H9 (cell line): ENCODE data around the gene DPYD. TPM values are rescaled to one million over a fixed set of nuclear protein-coding genes. Genes with fewer than 3 reads are reported as not detected.

Experiments used
- DNase-seq: peaks from one replicate; pipeline ENCODE4 v3.0.0-alpha.2; 2017
- H2AFZ ChIP-seq: one replicate; pipeline ENCODE4 v1.6.1; 2013; ENCODE audit warnings: mild to moderate bottlenecking, low read length, control low read depth, moderate library complexity
- H2AK5ac ChIP-seq: 2 replicates; pipeline ENCODE4 v1.6.1; 2013; ENCODE audit warnings: low read length, control low read depth, mixed read lengths; ENCODE audit not compliant: insufficient read length
- H2BK120ac ChIP-seq: one replicate; pipeline ENCODE4 v1.6.1; 2013; ENCODE audit warnings: low read depth, mild to moderate bottlenecking, low read length, control low read depth, inconsistent platforms; ENCODE audit not compliant: poor library complexity, severe bottlenecking
- H2BK12ac ChIP-seq: 2 replicates; pipeline ENCODE4 v1.6.1; 2013; ENCODE audit warnings: low read length, control low read depth, mixed read lengths, low read depth; ENCODE audit not compliant: insufficient read length
- H2BK15ac ChIP-seq: 2 replicates; pipeline ENCODE4 v1.6.1; 2013; ENCODE audit warnings: low read depth, low read length, control low read depth
- H2BK20ac ChIP-seq: one replicate; pipeline ENCODE4 v1.6.1; 2013; ENCODE audit warnings: low read depth, mild to moderate bottlenecking, low read length, control low read depth, inconsistent platforms; ENCODE audit not compliant: poor library complexity, severe bottlenecking
- H2BK5ac ChIP-seq: 2 replicates; pipeline ENCODE4 v1.6.1; 2013; ENCODE audit warnings: low read length, control low read depth, mixed read lengths; ENCODE audit not compliant: insufficient read length
- H3K14ac ChIP-seq: 2 replicates; pipeline ENCODE4 v1.6.1; 2013; ENCODE audit warnings: low read length, control low read depth; ENCODE audit not compliant: insufficient read depth
- H3K18ac ChIP-seq: 2 replicates; pipeline ENCODE4 v1.6.1; 2013; ENCODE audit warnings: low read depth, mild to moderate bottlenecking, mixed read lengths, low read length, control low read depth; ENCODE audit not compliant: insufficient read length
- H3K23ac ChIP-seq: 2 replicates; pipeline ENCODE4 v1.6.1; 2013; ENCODE audit warnings: low read length, control low read depth, mixed read lengths, low read depth; ENCODE audit not compliant: insufficient read length
- H3K23me2 ChIP-seq: 2 replicates; pipeline ENCODE4 v1.6.1; 2013; ENCODE audit warnings: low read depth, mild to moderate bottlenecking, mixed read lengths, low read length, control low read depth; ENCODE audit not compliant: insufficient read length, poor library complexity, severe bottlenecking
- H3K27ac ChIP-seq: 2 replicates; pipeline ENCODE4 v1.5.1; 2013; ENCODE audit warnings: low read length, control low read depth, mixed read lengths, low read depth; ENCODE audit not compliant: insufficient read length
- H3K27me3 ChIP-seq: 2 replicates; pipeline ENCODE4 v1.6.1; 2013; ENCODE audit warnings: low read length, control low read depth, inconsistent platforms; ENCODE audit not compliant: insufficient read depth
- H3K4ac ChIP-seq: 2 replicates; pipeline ENCODE4 v1.6.1; 2013; ENCODE audit warnings: low read depth, mild to moderate bottlenecking, control low read depth, inconsistent platforms, low read length, moderate library complexity
- H3K4me1 ChIP-seq: 2 replicates; pipeline ENCODE4 v1.6.1; 2013; ENCODE audit warnings: low read length, control low read depth, inconsistent platforms; ENCODE audit not compliant: insufficient read depth
- H3K4me2 ChIP-seq: 2 replicates; pipeline ENCODE4 v1.6.1; 2013; ENCODE audit warnings: low read length, control low read depth, mixed read lengths; ENCODE audit not compliant: insufficient read length, insufficient read depth
- H3K56ac ChIP-seq: 2 replicates; pipeline ENCODE4 v1.6.1; 2013; ENCODE audit warnings: low read depth, mild to moderate bottlenecking, mixed read lengths, low read length, control low read depth; ENCODE audit not compliant: insufficient read length
- H3K79me1 ChIP-seq: 2 replicates; pipeline ENCODE4 v1.6.1; 2013; ENCODE audit warnings: low read depth, mild to moderate bottlenecking, moderate library complexity, low read length, control low read depth, inconsistent platforms; ENCODE audit not compliant: insufficient read depth, poor library complexity, severe bottlenecking
- H3K79me2 ChIP-seq: 2 replicates; pipeline ENCODE4 v1.6.1; 2013; ENCODE audit warnings: low read length, control low read depth, inconsistent platforms; ENCODE audit not compliant: insufficient read depth
- H3K9ac ChIP-seq: 2 replicates; pipeline ENCODE4 v1.6.1; 2013; ENCODE audit warnings: low read length, control low read depth, mixed read lengths; ENCODE audit not compliant: insufficient read length; ENCODE audit errors: extremely low read depth
- H3K9me3 ChIP-seq: one replicate; pipeline ENCODE4 v1.6.1; 2013; ENCODE audit warnings: low read depth, low read length, inconsistent platforms; ENCODE audit not compliant: control insufficient read depth
- H3T11ph ChIP-seq: one replicate; pipeline ENCODE4 v1.6.1; 2013; ENCODE audit warnings: mild to moderate bottlenecking, low read length, control low read depth, inconsistent platforms
- H4K20me1 ChIP-seq: one replicate; pipeline ENCODE4 v1.6.1; 2013; ENCODE audit not compliant: control insufficient read depth, insufficient read length, insufficient read depth
- H4K5ac ChIP-seq: 2 replicates; pipeline ENCODE4 v1.6.1; 2013; ENCODE audit warnings: low read depth, mild to moderate bottlenecking, mixed read lengths, low read length, control low read depth; ENCODE audit not compliant: insufficient read length
- H4K8ac ChIP-seq: replicated peaks from 2 replicates; pipeline ENCODE4 v1.6.1; 2013; ENCODE audit warnings: low read length, control low read depth, mixed read lengths, low read depth; ENCODE audit not compliant: insufficient read length
- H4K91ac ChIP-seq: 2 replicates; pipeline ENCODE4 v1.6.1; 2013; ENCODE audit warnings: low read depth, mild to moderate bottlenecking, moderate library complexity, mixed read lengths, low read length, control low read depth; ENCODE audit not compliant: insufficient read length
- H3K27ac Mint-ChIP-seq, 3 experiments: 2 replicates in 2 of 3; 3 replicates in 1 of 3; pipeline ENCODE4 v1.8.0; 2020 to 2021; ENCODE audit warnings: mixed read lengths in 3 of 3, mild to moderate bottlenecking in 1 of 3, moderate library complexity in 1 of 3
- H3K27me3 Mint-ChIP-seq: 2 replicates; pipeline ENCODE4 v1.8.0; 2021; ENCODE audit warnings: low read depth, mild to moderate bottlenecking, moderate library complexity, mixed read lengths
- H3K36me3 Mint-ChIP-seq, 3 experiments: 2 replicates in 2 of 3; 3 replicates in 1 of 3; pipeline ENCODE4 v1.8.0; 2020 to 2021; ENCODE audit warnings: low read depth in 3 of 3, mixed read lengths in 3 of 3; ENCODE audit not compliant: insufficient read depth in 1 of 3
- H3K4me1 Mint-ChIP-seq, 2 experiments: 2 replicates each; pipeline ENCODE4 v1.8.0; 2020; ENCODE audit warnings: mixed read lengths in 2 of 2
- H3K4me3 Mint-ChIP-seq, 2 experiments: 2 replicates in 1 of 2; 3 replicates in 1 of 2; pipeline ENCODE4 v1.8.0; 2020 to 2021; ENCODE audit warnings: mild to moderate bottlenecking in 2 of 2, mixed read lengths in 2 of 2, moderate library complexity in 1 of 2
- H3K9me3 Mint-ChIP-seq, 2 experiments: 2 replicates in 1 of 2; 3 replicates in 1 of 2; pipeline ENCODE4 v1.8.0; 2020; ENCODE audit warnings: mild to moderate bottlenecking in 2 of 2, mixed read lengths in 2 of 2, moderate library complexity in 1 of 2
- CTCF ChIP-seq: fragments of 200-600 bp; sonication (generic); conservative IDR thresholded peaks from 3 replicates; pipeline ENCODE4 v1.8.0; 2021; ENCODE audit warnings: antibody characterized with exemption, mild to moderate bottlenecking
- WGBS: extraction: QIAGEN DNeasy Blood & Tissue Kit; methylation state at CpG from one replicate; pipeline ENCODE4 v1.1.7; 2013; ENCODE audit warnings: missing lambda C conversion rate, low lambda C conversion rate, mixed read lengths; ENCODE audit not compliant: insufficient read length; ENCODE audit errors: extremely low coverage; 5-methylcytosine and 5-hydroxymethylcytosine counted together
- total RNA-seq: library from RNA; stranded (reverse); gene quantifications from 2 replicates; pipeline ENCODE4 v1.2.1, GENCODE V29; 2021

DPYD gene
- total RNA-seq, 1 experiment from 2014 or later: 0.37 TPM

- H3K27ac Mint-ChIP-seq: peak overlapping the region in 1 of 3 experiments; percentile 74; a peak in 1 of 7 replicates
- Histone ChIP-seq H2AFZ (no peak overlapping the region), H2BK20ac (peak overlapping the region; percentile 75), H3K4me1 (peaks cover 2% of the 10 kb centered on the region; the same call in 1 of the 2 replicates), H4K5ac (no peak overlapping the region), H4K8ac (no peak overlapping the region), H2BK5ac (no peak overlapping the region), H3K27ac (no peak overlapping the region), H3K23me2 (no peaks in the 10 kb centered on the region), H3K9me3 (no peaks in the 10 kb centered on the region), H3K27me3 (no peaks in the 10 kb centered on the region), H3K18ac (no peak overlapping the region), H3T11ph (no peak overlapping the region), H3K9ac (no peak overlapping the region), H2AK5ac (no peak overlapping the region), H3K79me1 (no peaks in the 10 kb centered on the region), H2BK12ac (no peak overlapping the region), H3K56ac (no peak overlapping the region), H3K14ac (no peak overlapping the region), H3K79me2 (no peaks in the 10 kb centered on the region), H2BK15ac (no peak overlapping the region), H3K4ac (no peak overlapping the region), H4K91ac (no peak overlapping the region), H4K20me1 (no peaks in the 10 kb centered on the region), H3K4me2 (no peak overlapping the region), H3K23ac (no peak overlapping the region), H2BK120ac (no peak overlapping the region)
- no peaks in the 10 kb centered on the region for H3K9me3 Mint-ChIP-seq
- peaks cover 5 to 7% of the 10 kb centered on the region in 2 experiments for H3K4me1 Mint-ChIP-seq
- no peaks in the 10 kb centered on the region for H3K27me3 Mint-ChIP-seq
- no peak for TF ChIP-seq CTCF
- WGBS: no CpG with 5 or more reads among the region's 4 CpGs
- H3K36me3 Mint-ChIP-seq: no peaks in the 10 kb centered on the region
- no peak overlapping the region for H3K4me3 Mint-ChIP-seq
- DNase-seq: no peak
Measured at GRCh38 chr1:97135972-97136371, 784.9 kb downstream of the DPYD start.
